ENCODE results near the gene STATH.

GRCh38 chr4:69995526-69996016, at the start of gene STATH:
- TF ChIP-seq CTCF (IDR thresholded peaks at IDR 0.05) (no peak), ZFX (IDR thresholded peaks at IDR 0.05; ENCODE audit: borderline replicate concordance) (no peak)
